Mesendoderm (in vitro differentiated cells): ENCODE data around the gene PRKG2.

Source experiments
- DNase-seq: peaks from one replicate; pipeline ENCODE4 v3.0.0; 2013
- H2AK5ac ChIP-seq: 2 replicates; pipeline ENCODE4 v1.6.1; 2013; ENCODE audit warnings: low read length, inconsistent platforms
- H2BK120ac ChIP-seq: 2 replicates; pipeline ENCODE4 v1.6.1; 2013; ENCODE audit warnings: low read depth, mild to moderate bottlenecking, low read length, moderate library complexity, mixed read lengths
- H2BK15ac ChIP-seq: replicated peaks from 2 replicates; pipeline ENCODE4 v1.6.1; 2013; ENCODE audit warnings: low read depth, mild to moderate bottlenecking, moderate library complexity
- H2BK5ac ChIP-seq: 2 replicates; pipeline ENCODE4 v1.6.1; 2013; ENCODE audit warnings: low read length, inconsistent platforms
- H3K18ac ChIP-seq: 2 replicates; pipeline ENCODE4 v1.6.1; 2013; ENCODE audit warnings: mild to moderate bottlenecking, low read length, mixed read lengths
- H3K23ac ChIP-seq: one replicate; pipeline ENCODE4 v1.6.1; 2013; ENCODE audit warnings: low read length
- H3K27ac ChIP-seq: 2 replicates; pipeline ENCODE4 v1.5.1; 2013; ENCODE audit warnings: low read depth, mild to moderate bottlenecking, inconsistent platforms, low read length, moderate library complexity
- H3K27me3 ChIP-seq: 2 replicates; pipeline ENCODE4 v1.6.1; 2013; ENCODE audit warnings: low read length, control low read depth, mild to moderate bottlenecking, inconsistent platforms; ENCODE audit not compliant: insufficient read depth, poor library complexity
- H3K36me3 ChIP-seq: 2 replicates; pipeline ENCODE4 v1.6.1; 2013; ENCODE audit warnings: low read length, inconsistent platforms; ENCODE audit not compliant: control insufficient read depth, insufficient read depth
- H3K4ac ChIP-seq: one replicate; pipeline ENCODE4 v1.6.1; 2013; ENCODE audit warnings: low read depth, mild to moderate bottlenecking, low read length, moderate library complexity
- H3K4me1 ChIP-seq: 2 replicates; pipeline ENCODE4 v1.6.1; 2013; ENCODE audit warnings: low read depth, low read length, inconsistent platforms; ENCODE audit not compliant: control insufficient read depth
- H3K4me2 ChIP-seq: 2 replicates; pipeline ENCODE4 v1.6.1; 2013; ENCODE audit warnings: low read length
- H3K4me3 ChIP-seq: 2 replicates; pipeline ENCODE4 v1.5.1; 2013; ENCODE audit warnings: mild to moderate bottlenecking, low read length
- H3K56ac ChIP-seq: one replicate; pipeline ENCODE4 v1.6.1; 2013; ENCODE audit warnings: low read length
- H3K79me1 ChIP-seq: 2 replicates; pipeline ENCODE4 v1.6.1; 2013; ENCODE audit warnings: low read length, inconsistent platforms
- H3K79me2 ChIP-seq: 2 replicates; pipeline ENCODE4 v1.6.1; 2013; ENCODE audit warnings: mild to moderate bottlenecking, low read length; ENCODE audit not compliant: control insufficient read depth, insufficient read depth
- H3K9ac ChIP-seq: 2 replicates; pipeline ENCODE4 v1.6.1; 2013; ENCODE audit warnings: low read length, inconsistent platforms
- H4K5ac ChIP-seq: one replicate; pipeline ENCODE4 v1.6.1; 2013; ENCODE audit warnings: low read length
- H4K8ac ChIP-seq: one replicate; pipeline ENCODE4 v1.6.1; 2013; ENCODE audit warnings: low read depth, mild to moderate bottlenecking, control low read depth, low read length, moderate library complexity
- WGBS: extraction: QIAGEN DNeasy Blood & Tissue Kit; methylation state at CpG from one replicate; pipeline ENCODE4 v1.1.7; 2013; ENCODE audit warnings: low lambda C conversion rate, missing lambda C conversion rate; ENCODE audit not compliant: insufficient coverage; ENCODE audit errors: extremely low coverage; 5-methylcytosine and 5-hydroxymethylcytosine counted together

The PRKG2 gene

DNA sequence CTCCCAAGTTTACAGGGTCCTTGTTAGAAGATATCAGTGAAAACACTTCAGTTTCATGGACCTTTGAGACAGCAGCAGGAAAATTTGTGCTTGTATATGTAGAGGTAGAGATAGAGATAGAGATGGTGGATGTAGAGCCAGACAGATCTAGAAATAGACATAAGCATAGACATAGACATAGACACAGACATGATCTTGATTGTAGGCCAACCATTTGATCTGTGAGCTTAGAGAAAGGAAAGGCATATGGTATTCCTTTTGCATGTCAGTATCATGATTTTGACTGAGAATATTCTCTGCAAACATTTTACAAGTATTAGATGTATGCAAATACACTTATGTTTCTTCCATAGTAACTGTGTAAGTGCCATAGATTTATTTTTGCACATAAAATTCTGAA is 65.0 kb downstream of the PRKG2 start:
- Histone ChIP-seq H3K18ac (no peak overlapping the region), H3K79me2 (no peaks in the 10 kb centered on the region)

DNA sequence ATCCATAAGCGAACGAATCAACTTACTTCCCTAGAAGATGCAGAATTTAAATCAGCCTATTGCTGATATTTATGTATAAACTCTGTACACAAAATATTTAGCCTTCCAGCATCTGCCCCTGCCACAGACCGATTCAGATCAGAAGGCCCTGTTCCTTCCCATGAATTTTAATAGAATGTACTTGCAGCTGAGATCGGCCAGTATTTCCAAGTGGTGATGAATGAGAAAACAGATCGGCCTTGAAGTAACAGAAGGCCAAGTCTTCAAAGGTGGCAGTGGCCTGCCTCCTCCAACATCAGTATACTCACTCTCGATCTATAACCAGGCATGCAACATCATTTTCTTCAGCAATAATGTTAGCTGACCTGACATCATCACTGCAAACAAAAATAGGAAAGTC is 66.4 kb downstream of the PRKG2 start:
- Histone ChIP-seq H4K8ac (no peak overlapping the region), H3K23ac (no peak overlapping the region), H2AK5ac (no peak overlapping the region), H3K4ac (no peak overlapping the region), H3K79me1 (no peaks in the 10 kb centered on the region), H3K18ac (no peak overlapping the region), H2BK15ac (no peak overlapping the region), H4K5ac (no peak overlapping the region), H3K27me3 (no peaks in the 10 kb centered on the region), H3K4me2 (no peak overlapping the region), H3K4me1 (no peaks in the 10 kb centered on the region), H3K79me2 (no peaks in the 10 kb centered on the region), H3K27ac (no peak overlapping the region), H2BK120ac (no peak overlapping the region), H2BK5ac (no peak overlapping the region), H3K36me3 (no peaks in the 10 kb centered on the region), H3K4me3 (no peak overlapping the region), H3K9ac (no peak overlapping the region), H3K56ac (no peak overlapping the region)
- WGBS: no CpG with 5 or more reads among the region's 6 CpGs
- no peak for DNase-seq

More for the DNA sequence above, 65.0 kb downstream of the PRKG2 start:
- no peak overlapping the region for H3K4ac ChIP-seq
- H3K36me3 ChIP-seq: no peaks in the 10 kb centered on the region
- H3K4me3 ChIP-seq: no peak overlapping the region
- H3K27me3 ChIP-seq: no peaks in the 10 kb centered on the region
- no peak overlapping the region for H2BK120ac ChIP-seq
- H3K56ac ChIP-seq: no peak overlapping the region
- H3K9ac ChIP-seq: no peak overlapping the region
- no peak overlapping the region for H2AK5ac ChIP-seq
- no peak overlapping the region for H3K27ac ChIP-seq
- no peak for DNase-seq
- H3K23ac ChIP-seq: no peak overlapping the region
- no peaks in the 10 kb centered on the region for H3K79me1 ChIP-seq
- no peak overlapping the region for H4K8ac ChIP-seq
- H3K4me1 ChIP-seq: no peaks in the 10 kb centered on the region
- H2BK5ac ChIP-seq: no peak overlapping the region
- no peak overlapping the region for H2BK15ac ChIP-seq
- no peak overlapping the region for H4K5ac ChIP-seq
- no peak overlapping the region for H3K4me2 ChIP-seq

DNA sequence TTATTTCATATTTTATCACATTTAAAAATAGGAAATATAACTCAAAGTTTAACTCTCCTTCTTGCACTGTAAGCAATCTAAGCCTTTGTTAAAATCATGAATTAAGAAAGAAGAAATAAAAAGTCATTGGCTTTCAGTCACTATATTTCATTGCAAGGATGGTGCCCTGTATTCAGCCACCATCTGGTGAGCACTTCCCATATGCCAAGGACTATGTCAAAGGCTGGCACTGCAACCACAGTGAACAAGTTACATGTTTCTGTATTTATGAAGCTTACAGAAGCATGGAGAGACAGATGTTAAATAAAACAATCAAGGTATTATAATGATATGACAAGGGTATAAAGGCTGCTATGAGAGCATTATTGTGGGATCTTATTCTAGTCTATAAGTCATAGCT is 68.6 kb downstream of the PRKG2 start:
- Histone ChIP-seq H2BK120ac (no peak overlapping the region), H4K5ac (no peak overlapping the region), H3K4ac (no peak overlapping the region), H3K79me2 (no peaks in the 10 kb centered on the region), H2AK5ac (no peak overlapping the region), H3K23ac (no peak overlapping the region), H3K4me2 (no peak overlapping the region), H3K18ac (no peak overlapping the region), H3K9ac (no peak overlapping the region), H4K8ac (no peak overlapping the region), H2BK15ac (no peak overlapping the region), H3K4me3 (no peak overlapping the region), H2BK5ac (no peak overlapping the region), H3K27me3 (no peaks in the 10 kb centered on the region), H3K79me1 (no peaks in the 10 kb centered on the region), H3K56ac (no peak overlapping the region), H3K36me3 (no peaks in the 10 kb centered on the region), H3K27ac (no peak overlapping the region), H3K4me1 (no peaks in the 10 kb centered on the region)
- DNase-seq: no peak

DNA sequence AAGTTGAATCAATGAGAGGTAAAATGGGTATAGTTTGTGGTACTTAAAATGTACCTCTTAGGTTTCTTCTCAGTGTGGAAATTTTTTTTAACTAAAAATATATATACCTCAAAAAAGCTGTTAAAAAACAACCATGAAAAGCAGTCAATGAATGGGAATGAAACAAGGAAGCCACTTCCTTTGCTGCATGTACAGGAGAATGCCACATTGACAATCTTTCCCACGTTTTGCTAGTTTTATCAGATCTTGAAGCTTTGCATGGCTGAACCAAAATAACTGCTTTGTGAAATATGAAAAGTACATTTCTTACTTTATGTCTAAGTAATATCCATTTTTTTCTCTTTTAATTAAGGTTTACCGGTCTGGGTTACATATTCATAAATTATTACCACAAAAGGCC is 71.8 kb downstream of the PRKG2 start:
- H3K79me2 ChIP-seq: no peaks in the 10 kb centered on the region
- no peak overlapping the region for H3K23ac ChIP-seq
- H3K27ac ChIP-seq: no peak overlapping the region
- no peak overlapping the region for H3K4me2 ChIP-seq
- H3K36me3 ChIP-seq: no peaks in the 10 kb centered on the region
- no peak overlapping the region for H2AK5ac ChIP-seq
- no peak overlapping the region for H4K8ac ChIP-seq
- no peaks in the 10 kb centered on the region for H3K27me3 ChIP-seq
- H3K4ac ChIP-seq: no peak overlapping the region
- no CpG with 5 or more reads among the region's 2 CpGs for WGBS
- H2BK120ac ChIP-seq: no peak overlapping the region
- H2BK15ac ChIP-seq: no peak overlapping the region
- no peak overlapping the region for H2BK5ac ChIP-seq
- no peaks in the 10 kb centered on the region for H3K79me1 ChIP-seq
- H3K4me1 ChIP-seq: no peaks in the 10 kb centered on the region
- DNase-seq: no peak
- H3K9ac ChIP-seq: no peak overlapping the region
- H3K4me3 ChIP-seq: no peak overlapping the region
- H4K5ac ChIP-seq: no peak overlapping the region
- no peak overlapping the region for H3K56ac ChIP-seq
- no peak overlapping the region for H3K18ac ChIP-seq

DNA sequence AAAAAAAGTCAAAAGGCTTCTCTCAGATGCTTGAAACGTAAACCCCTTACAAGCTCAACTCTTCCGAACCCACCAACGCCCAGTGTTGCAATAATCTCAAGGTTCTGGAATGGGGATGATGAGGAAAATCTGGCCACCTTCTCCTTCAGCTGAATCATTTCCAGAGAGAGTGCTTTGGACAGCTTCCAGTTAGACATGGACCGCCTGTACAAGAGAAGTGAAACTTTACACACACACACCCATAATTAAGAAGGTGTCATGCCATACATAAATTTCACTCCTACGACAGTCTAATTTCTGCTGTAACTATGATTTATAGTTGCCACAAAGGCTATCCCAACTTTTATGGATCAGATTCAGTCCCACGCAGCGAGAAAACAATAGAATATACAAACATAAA is 72.3 kb downstream of the PRKG2 start:
- no peak overlapping the region for H2BK15ac ChIP-seq
- no peaks in the 10 kb centered on the region for H3K79me1 ChIP-seq
- H3K4me2 ChIP-seq: no peak overlapping the region
- H3K4me3 ChIP-seq: no peak overlapping the region
- H3K18ac ChIP-seq: no peak overlapping the region
- no peaks in the 10 kb centered on the region for H3K27me3 ChIP-seq
- no peak overlapping the region for H2BK120ac ChIP-seq
- no peak overlapping the region for H2BK5ac ChIP-seq
- no peak overlapping the region for H3K4ac ChIP-seq
- H2AK5ac ChIP-seq: no peak overlapping the region
- H3K4me1 ChIP-seq: no peaks in the 10 kb centered on the region
- H3K23ac ChIP-seq: no peak overlapping the region
- H3K56ac ChIP-seq: no peak overlapping the region
- WGBS: no CpG with 5 or more reads among the region's 7 CpGs
- H3K27ac ChIP-seq: no peak overlapping the region
- no peak overlapping the region for H4K5ac ChIP-seq
- no peaks in the 10 kb centered on the region for H3K36me3 ChIP-seq
- DNase-seq: no peak
- H3K9ac ChIP-seq: no peak overlapping the region
- H4K8ac ChIP-seq: no peak overlapping the region
- H3K79me2 ChIP-seq: no peaks in the 10 kb centered on the region

DNA sequence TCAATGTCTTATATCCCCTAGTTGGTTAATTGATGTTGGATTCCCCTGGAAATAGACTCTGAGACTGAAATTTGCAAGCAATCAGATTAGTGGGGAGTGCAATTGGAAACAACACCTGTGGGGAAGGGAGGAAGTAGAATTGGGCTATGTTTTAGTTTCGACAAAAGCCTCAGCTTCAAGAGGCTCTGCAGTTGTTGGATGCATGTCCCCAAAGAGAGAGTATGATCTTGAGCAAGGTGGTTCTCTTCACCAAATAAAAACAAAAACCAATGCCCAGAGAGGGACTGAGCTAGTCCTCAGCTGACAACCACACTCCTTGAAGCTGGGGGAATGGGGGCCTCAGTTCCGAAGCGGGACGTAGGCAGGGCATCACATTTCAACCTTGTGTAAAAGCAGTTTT is 77.1 kb downstream of the PRKG2 start:
- no peak overlapping the region for H2BK120ac ChIP-seq
- H3K79me1 ChIP-seq: no peaks in the 10 kb centered on the region
- no peak overlapping the region for H3K4ac ChIP-seq
- WGBS: no CpG with 5 or more reads among the region's 4 CpGs
- no peak overlapping the region for H3K4me2 ChIP-seq
- no peak overlapping the region for H4K5ac ChIP-seq
- H3K23ac ChIP-seq: no peak overlapping the region
- H3K27me3 ChIP-seq: no peaks in the 10 kb centered on the region
- no peaks in the 10 kb centered on the region for H3K4me1 ChIP-seq
- H4K8ac ChIP-seq: no peak overlapping the region
- no peak overlapping the region for H3K56ac ChIP-seq
- no peak overlapping the region for H3K9ac ChIP-seq
- H3K18ac ChIP-seq: no peak overlapping the region
- H3K4me3 ChIP-seq: no peak overlapping the region
- H3K79me2 ChIP-seq: no peaks in the 10 kb centered on the region
- no peak overlapping the region for H3K27ac ChIP-seq
- no peak overlapping the region for H2BK5ac ChIP-seq
- H2BK15ac ChIP-seq: no peak overlapping the region
- DNase-seq: no peak
- H2AK5ac ChIP-seq: no peak overlapping the region
- no peaks in the 10 kb centered on the region for H3K36me3 ChIP-seq
